Activated CD4-positive, CD25-positive, alpha-beta regulatory T cell (primary cell): Measurements from ENCODE around the gene KLB.
"Not testable (repeated sequence)": the region's sequence is repeated elsewhere in the genome, so short reads cannot be mapped to it uniquely, and the experiment has no call there.

ENCODE experiments used
- DNase-seq, 4 experiments: peaks; one replicate each; lab custom pipeline; 2025; lab: John Stamatoyannopoulos, UW

Gene KLB

GRCh38 chr4:39426728-39427127 is 20.0 kb downstream of the KLB start:
- DNase-seq: no peak

- no peak for DNase-seq
These were observed 20.9 kb downstream of the KLB start for GRCh38 chr4:39427520-39428114.

- DNase-seq: no peak
These were observed 23.0 kb downstream of the KLB start for GRCh38 chr4:39429476-39430334.

GRCh38 chr4:39433878-39434492 is 27.3 kb downstream of the KLB start:
- DNase-seq: no peak

- DNase-seq: no peak
These were observed 29.2 kb downstream of the KLB start for GRCh38 chr4:39435659-39436563.

GRCh38 chr4:39441593-39441992 is 34.9 kb downstream of the KLB start:
- DNase-seq: no peak

- no peak for DNase-seq
These were observed 36.3 kb downstream of the KLB start for GRCh38 chr4:39442998-39443397.

- no peak for DNase-seq
These were observed 39.7 kb downstream of the KLB start for GRCh38 chr4:39446483-39446841.

GRCh38 chr4:39446842-39447573 is 40.3 kb downstream of the KLB start:
- DNase-seq: peak in 3 of 4 experiments; percentile 8 to 18 (median 12)

- no peak for DNase-seq
These were observed 43.9 kb downstream of the KLB start for GRCh38 chr4:39450618-39451017.

GRCh38 chr4:39451423-39452023 is 44.8 kb downstream of the KLB start:
- no peak for DNase-seq

GRCh38 chr4:39452153-39452859 is 45.6 kb downstream of the KLB start:
- no peak for DNase-seq

GRCh38 chr4:39452860-39453587 is 46.3 kb downstream of the KLB start:
- no peak for DNase-seq

- no peak for DNase-seq
These were observed 47.0 kb downstream of the KLB start for GRCh38 chr4:39453738-39454137.

- no peak for DNase-seq
These were observed 48.8 kb downstream of the KLB start for GRCh38 chr4:39455486-39455885.

- no peak for DNase-seq
These were observed 50.4 kb downstream of the KLB start for GRCh38 chr4:39456946-39457763.

GRCh38 chr4:39458161-39458504 is 51.4 kb downstream of the KLB start:
- not testable (repeated sequence) for DNase-seq

GRCh38 chr4:39458505-39459300 is 52.0 kb downstream of the KLB start, which contains the start of the genes LIAS and RPL9:
LIAS (plus strand) TSS chr4:39459056; CDS start chr4:39459118, 62 bp downstream.
RPL9 (minus strand) TSS chr4:39458922; CDS start chr4:39458439, 483 bp downstream.
- DNase-seq: peak; percentile 78 to 87 (median 83)
